ENCODE data around the gene KRT9. TPM values are rescaled to one million over a fixed set of nuclear protein-coding genes. Genes with fewer than 3 reads are reported as not detected.
A peak's percentile ranks its signal among the peaks of the same experiment; 100 is the strongest.

The KRT9 gene
- total and polyA plus RNA-seq, 2 of the 13 experiments (the other 11 are each of a cell fraction or from before 2014, with no cell fraction given): not detected

GRCh38 chr17:41544491-41544892 lies 27.4 kb downstream of the KRT9 start (continued):
- TF ChIP-seq GMEB2 (CRISPR knock-in tag; IDR thresholded peaks at IDR 0.05; ENCODE audit: low read depth) (no peak), ZFP36L1 (CRISPR knock-in tag; IDR thresholded peaks at IDR 0.05) (no peak), BRD4 (CRISPR knock-in tag; IDR thresholded peaks at IDR 0.05) (no peak), ZNF572 (CRISPR knock-in tag; IDR thresholded peaks at IDR 0.05) (peak; percentile 71; the same call in 1 of the 2 replicates), ZNF446 (CRISPR knock-in tag; IDR thresholded peaks at IDR 0.05) (no peak), ZBTB2 (CRISPR knock-in tag; IDR thresholded peaks at IDR 0.05; ENCODE audit: low read depth) (no peak), ARHGAP35 (CRISPR knock-in tag; IDR thresholded peaks at IDR 0.05; ENCODE audit: borderline replicate concordance) (no peak), LBX2 (CRISPR knock-in tag; IDR thresholded peaks at IDR 0.05; ENCODE audit: borderline replicate concordance) (no peak), SNRNP70 (IDR thresholded peaks at IDR 0.05; ENCODE audit: low read depth, low read length) (no peak), ZNF563 (CRISPR knock-in tag; IDR thresholded peaks at IDR 0.05) (no peak), PATZ1 (CRISPR knock-in tag; IDR thresholded peaks at IDR 0.05) (0 out of 2 replicates have a peak, but pooled peaks have one; percentile 19), PRMT3 (CRISPR knock-in tag; IDR thresholded peaks at IDR 0.05; ENCODE audit: borderline replicate concordance, low read depth) (0 out of 2 replicates have a peak, but pooled peaks have one; percentile 40), ATF6 (CRISPR knock-in tag; conservative IDR thresholded peaks at IDR 0.05) (no peak), SOX6 (IDR thresholded peaks at IDR 0.05) (no peak), SOX6 (CRISPR knock-in tag; IDR thresholded peaks at IDR 0.05) (0 out of 2 replicates have a peak, but pooled peaks have one; percentile 21), ZNF691 (CRISPR knock-in tag; IDR thresholded peaks at IDR 0.05; ENCODE audit: borderline replicate concordance, low read depth) (no peak), ZSCAN9 (CRISPR knock-in tag; IDR thresholded peaks at IDR 0.05; ENCODE audit: borderline replicate concordance) (no peak), TAF1 (CRISPR knock-in tag; IDR thresholded peaks at IDR 0.05) (no peak)

All from HepG2 (cell line).